Measurements from ENCODE around the gene CRYBA2.

CRYBA2 gene, protein sequence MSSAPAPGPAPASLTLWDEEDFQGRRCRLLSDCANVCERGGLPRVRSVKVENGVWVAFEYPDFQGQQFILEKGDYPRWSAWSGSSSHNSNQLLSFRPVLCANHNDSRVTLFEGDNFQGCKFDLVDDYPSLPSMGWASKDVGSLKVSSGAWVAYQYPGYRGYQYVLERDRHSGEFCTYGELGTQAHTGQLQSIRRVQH

DNA sequence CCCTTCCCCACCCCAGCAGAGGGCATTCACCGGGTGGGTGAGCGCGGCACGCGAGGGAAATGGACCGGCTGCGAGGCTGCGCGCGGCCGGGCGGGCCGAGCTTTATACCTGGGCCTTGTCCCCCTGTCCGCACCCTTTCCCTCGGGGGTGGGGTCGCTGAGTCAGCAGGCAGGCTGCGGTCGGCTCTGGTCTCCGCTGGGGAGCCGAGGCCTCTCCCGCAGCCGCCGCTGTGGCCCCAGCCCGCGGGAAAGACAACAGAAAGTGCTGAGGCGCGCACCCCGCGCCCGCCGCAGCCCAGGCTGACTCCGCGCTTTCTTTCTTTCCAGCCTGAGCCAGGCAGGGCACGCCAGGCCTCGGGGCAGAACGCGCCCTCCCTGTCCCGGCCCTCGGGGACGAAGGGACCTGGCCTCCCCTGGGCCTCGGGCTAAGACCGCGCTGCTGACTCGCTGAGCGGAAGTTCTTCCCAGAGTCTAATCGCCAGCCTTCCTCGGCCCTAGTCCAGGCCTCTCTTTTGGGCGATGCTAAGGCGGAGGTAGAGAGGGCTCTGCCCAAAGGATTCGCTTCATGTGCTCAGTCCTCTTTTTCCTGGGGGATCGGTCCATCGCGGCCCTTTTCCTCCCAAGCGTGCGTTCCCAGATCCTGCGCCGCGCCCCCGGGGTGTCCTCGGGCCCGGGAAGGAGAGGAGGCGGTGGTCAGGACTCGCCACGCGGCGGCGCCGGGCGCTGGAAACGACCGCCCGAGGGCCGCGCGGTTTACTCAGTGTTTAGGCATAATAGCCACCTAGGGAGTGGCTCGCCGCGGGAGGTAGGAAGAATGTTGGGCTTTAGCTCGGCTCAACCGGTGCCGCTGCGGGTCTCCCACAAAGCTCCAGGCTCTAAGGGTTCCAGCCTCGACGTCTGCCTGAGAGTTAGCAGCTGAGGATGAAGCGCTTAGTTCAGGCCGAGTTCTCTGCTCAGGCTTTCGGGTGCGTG lies at the start of gene CRYBA2:
CRYBA2 (minus strand) TSS at position 78 of the 971 bp plus-strand sequence. CDS start 246 bp downstream, outside the sequence.
- H3K27ac ChIP-seq (ENCODE audit: low read length): no peak within 1 kb of the TSS
- no peak within 1 kb of the TSS for H3K9ac ChIP-seq (ENCODE audit: low read length)
- H3K9me3 ChIP-seq (ENCODE audit: control insufficient read depth, low read depth, low read length): no peaks in the 10 kb centered on the region

DNA sequence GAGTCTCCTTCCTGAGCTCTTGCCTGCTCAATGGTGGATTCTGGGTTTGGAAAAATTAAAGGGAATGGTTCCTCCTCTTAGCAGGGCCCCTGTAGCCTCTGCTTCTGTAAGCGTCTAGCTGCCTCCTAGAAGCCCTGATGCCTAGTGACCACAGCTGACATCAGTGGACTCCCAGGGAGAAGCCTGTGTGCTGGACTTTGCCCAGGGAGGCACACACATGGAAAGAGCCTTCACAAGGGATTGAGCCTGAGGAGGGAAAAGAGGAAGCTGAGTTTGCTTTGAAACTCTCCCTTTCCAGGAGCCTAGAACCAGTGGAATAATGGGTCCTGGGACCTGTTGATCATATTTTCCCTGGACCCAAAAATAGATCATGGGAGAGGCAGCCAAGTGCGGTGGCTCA lies 49.5 kb upstream of the CRYBA2 start:
- Histone ChIP-seq H3K36me3 (ENCODE audit: control insufficient read depth, low read depth, low read length) (no peaks in the 10 kb centered on the region), H3K9me3 (ENCODE audit: control insufficient read depth, low read depth, low read length) (no peaks in the 10 kb centered on the region), H3K4me3 (ENCODE audit: low read length) (no peak overlapping the region), H3K4me1 (ENCODE audit: control insufficient read depth, low read depth, low read length) (peaks cover 3% of the 10 kb centered on the region), H3K9ac (ENCODE audit: low read length) (no peak overlapping the region), H3K27me3 (ENCODE audit: control insufficient read depth, insufficient read depth, low read length) (peaks cover 63% of the 10 kb centered on the region), H3K27ac (ENCODE audit: low read length) (no peak overlapping the region)

More for the DNA sequence above, at the start of gene CRYBA2:
- H3K36me3 ChIP-seq (ENCODE audit: control insufficient read depth, low read depth, low read length): no peaks in the 10 kb centered on the region
- no peaks in the 10 kb centered on the region for H3K4me1 ChIP-seq (ENCODE audit: control insufficient read depth, low read depth, low read length)
- no peak within 1 kb of the TSS for H3K4me3 ChIP-seq (ENCODE audit: low read length)
- H3K27me3 ChIP-seq (ENCODE audit: control insufficient read depth, insufficient read depth, low read length): peaks cover 100% of the 10 kb centered on the region

DNA sequence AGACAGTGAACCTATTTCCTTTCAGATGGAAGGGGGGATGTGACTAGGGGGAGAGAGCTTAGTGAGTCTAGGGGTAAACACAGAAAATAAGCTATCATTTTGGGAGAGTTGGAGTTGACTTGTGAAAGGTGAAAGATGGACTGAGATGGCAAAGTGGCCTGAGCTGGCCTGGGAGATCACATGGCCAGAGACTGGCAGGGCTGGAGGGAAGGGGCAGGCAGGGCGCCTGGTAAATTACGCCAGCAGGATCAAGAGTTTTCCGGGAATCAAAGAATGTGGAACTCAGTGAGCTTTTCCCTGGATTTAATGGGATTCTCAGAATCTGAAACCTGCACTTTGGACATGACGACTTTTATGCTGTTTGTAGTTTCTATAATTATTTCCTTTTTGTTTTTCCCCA lies 48.9 kb upstream of the CRYBA2 start:
- Histone ChIP-seq H3K27ac (ENCODE audit: low read length) (no peak overlapping the region), H3K9ac (ENCODE audit: low read length) (no peak overlapping the region), H3K36me3 (ENCODE audit: control insufficient read depth, low read depth, low read length) (no peaks in the 10 kb centered on the region), H3K4me3 (ENCODE audit: low read length) (no peak overlapping the region), H3K9me3 (ENCODE audit: control insufficient read depth, low read depth, low read length) (no peaks in the 10 kb centered on the region), H3K4me1 (ENCODE audit: control insufficient read depth, low read depth, low read length) (peaks cover 3% of the 10 kb centered on the region), H3K27me3 (ENCODE audit: control insufficient read depth, insufficient read depth, low read length) (peaks cover 58% of the 10 kb centered on the region)

DNA sequence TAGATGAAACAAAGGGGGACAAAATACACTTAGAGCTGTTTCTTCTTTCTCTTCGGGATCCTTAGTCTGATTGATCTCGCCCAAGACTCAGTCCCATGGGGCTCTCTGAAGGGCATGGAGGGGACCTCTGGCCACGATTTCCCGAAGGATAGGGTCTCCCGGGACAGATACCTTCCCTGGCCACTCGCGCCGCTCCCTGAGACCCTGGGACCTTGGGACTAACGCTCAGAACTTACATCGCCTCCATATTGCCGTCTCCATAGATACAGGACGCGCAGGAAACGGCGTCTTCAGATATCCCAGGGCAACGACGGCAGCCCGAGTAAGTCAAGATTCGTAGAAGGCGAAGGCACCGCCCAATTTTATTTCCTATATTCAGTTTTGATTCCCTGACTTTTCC lies 48.0 kb upstream of the CRYBA2 start, which contains the start of gene CFAP65:
CFAP65 (minus strand) TSS at position 265 of the 400 bp plus-strand sequence. CDS start 2,468 bp downstream, outside the sequence.
- no peaks in the 10 kb centered on the region for H3K36me3 ChIP-seq (ENCODE audit: control insufficient read depth, low read depth, low read length)
- H3K27me3 ChIP-seq (ENCODE audit: control insufficient read depth, insufficient read depth, low read length): peaks cover 59% of the 10 kb centered on the region
- no peak within 1 kb of the TSS for H3K9ac ChIP-seq (ENCODE audit: low read length)
- H3K9me3 ChIP-seq (ENCODE audit: control insufficient read depth, low read depth, low read length): no peaks in the 10 kb centered on the region
- no peak within 1 kb of the TSS for H3K27ac ChIP-seq (ENCODE audit: low read length)
- peak within 1 kb of the TSS; percentile 75 for H3K4me3 ChIP-seq (ENCODE audit: low read length)
- H3K4me1 ChIP-seq (ENCODE audit: control insufficient read depth, low read depth, low read length): peaks cover 3% of the 10 kb centered on the region

DNA sequence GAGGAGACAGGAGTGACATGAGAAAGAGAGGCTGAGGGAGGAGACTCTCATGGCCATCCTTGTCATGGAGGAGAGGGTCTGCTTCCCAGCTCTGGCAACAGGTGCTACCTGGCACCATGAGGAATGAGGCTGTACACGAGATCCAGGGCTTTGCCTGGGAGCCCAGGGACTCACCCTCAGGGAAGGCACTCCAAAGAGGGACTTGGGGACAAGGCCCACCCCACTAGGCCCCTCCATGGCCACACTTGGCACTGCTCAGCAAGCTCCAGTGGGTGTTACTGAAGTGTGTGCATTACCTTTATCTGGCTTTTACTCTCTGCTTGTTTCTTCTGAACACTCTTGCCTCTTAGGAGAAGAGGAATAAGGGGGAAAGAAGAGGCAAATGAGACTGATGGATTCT lies 45.4 kb upstream of the CRYBA2 start:
- Histone ChIP-seq H3K4me3 (ENCODE audit: low read length) (no peak overlapping the region), H3K4me1 (ENCODE audit: control insufficient read depth, low read depth, low read length) (peaks cover 3% of the 10 kb centered on the region), H3K36me3 (ENCODE audit: control insufficient read depth, low read depth, low read length) (no peaks in the 10 kb centered on the region), H3K27ac (ENCODE audit: low read length) (no peak overlapping the region), H3K9me3 (ENCODE audit: control insufficient read depth, low read depth, low read length) (no peaks in the 10 kb centered on the region), H3K27me3 (ENCODE audit: control insufficient read depth, insufficient read depth, low read length) (peaks cover 55% of the 10 kb centered on the region), H3K9ac (ENCODE audit: low read length) (no peak overlapping the region)

DNA sequence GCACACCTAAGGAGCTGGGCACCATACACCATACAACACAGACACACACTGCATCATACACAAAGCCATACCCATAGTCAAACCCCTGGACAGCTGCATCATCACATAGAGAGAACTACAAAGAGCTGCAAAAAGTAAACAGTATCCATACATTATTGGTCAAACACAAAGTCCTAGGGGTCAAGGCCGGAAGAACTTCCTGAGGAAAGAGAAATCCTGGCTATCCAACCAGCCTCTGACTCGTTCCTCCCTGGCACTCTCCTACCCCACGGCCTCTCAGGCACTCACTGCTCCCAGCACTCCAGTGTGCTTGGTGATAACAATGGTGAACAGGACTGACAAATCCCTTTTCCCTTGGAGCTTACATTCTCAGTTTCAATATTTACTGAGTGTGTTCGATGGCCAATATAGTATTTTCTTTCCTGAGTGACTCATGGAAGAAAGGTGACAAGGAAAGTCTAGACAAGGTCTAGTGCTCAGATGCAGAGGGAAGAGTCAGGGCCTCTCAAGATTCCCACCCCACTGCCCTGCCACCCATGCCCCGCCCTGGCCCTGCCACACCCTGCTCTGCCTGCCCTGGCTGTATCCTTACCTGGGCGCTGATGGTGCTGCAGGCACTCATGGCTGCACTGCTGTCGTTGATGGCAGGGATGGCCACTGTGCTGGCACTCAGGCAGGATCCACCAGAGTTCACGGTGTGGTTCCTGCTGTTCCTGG lies 44.7 kb upstream of the CRYBA2 start:
- Histone ChIP-seq H3K36me3 (ENCODE audit: control insufficient read depth, low read depth, low read length) (no peaks in the 10 kb centered on the region), H3K9ac (ENCODE audit: low read length) (no peak overlapping the region), H3K4me3 (ENCODE audit: low read length) (no peak overlapping the region), H3K9me3 (ENCODE audit: control insufficient read depth, low read depth, low read length) (no peaks in the 10 kb centered on the region), H3K27me3 (ENCODE audit: control insufficient read depth, insufficient read depth, low read length) (peaks cover 48% of the 10 kb centered on the region), H3K27ac (ENCODE audit: low read length) (no peak overlapping the region), H3K4me1 (ENCODE audit: control insufficient read depth, low read depth, low read length) (peaks cover 3% of the 10 kb centered on the region)

DNA sequence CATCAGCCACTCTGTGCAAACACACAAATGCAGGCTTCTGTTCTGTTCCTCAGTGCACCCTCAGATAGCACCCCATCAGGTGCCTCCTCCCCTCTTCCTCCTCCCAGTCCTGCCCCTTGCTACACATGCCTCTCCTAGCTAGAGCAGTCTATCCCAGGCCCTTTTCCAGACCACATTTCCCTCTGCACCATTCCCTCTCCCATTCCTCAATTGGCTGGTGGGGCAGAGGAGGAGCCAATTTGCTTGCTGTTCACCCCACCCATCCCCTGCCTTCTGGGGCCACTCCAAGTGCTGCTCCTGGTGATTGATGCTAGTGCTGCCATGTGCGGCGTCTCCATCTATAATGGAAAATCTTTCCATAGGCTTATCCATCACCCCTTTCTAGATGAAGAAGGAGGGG lies 42.7 kb upstream of the CRYBA2 start:
- Histone ChIP-seq H3K9me3 (ENCODE audit: control insufficient read depth, low read depth, low read length) (no peaks in the 10 kb centered on the region), H3K4me3 (ENCODE audit: low read length) (no peak overlapping the region), H3K9ac (ENCODE audit: low read length) (no peak overlapping the region), H3K27me3 (ENCODE audit: control insufficient read depth, insufficient read depth, low read length) (peaks cover 34% of the 10 kb centered on the region), H3K27ac (ENCODE audit: low read length) (no peak overlapping the region), H3K36me3 (ENCODE audit: control insufficient read depth, low read depth, low read length) (no peaks in the 10 kb centered on the region), H3K4me1 (ENCODE audit: control insufficient read depth, low read depth, low read length) (no peaks in the 10 kb centered on the region)

DNA sequence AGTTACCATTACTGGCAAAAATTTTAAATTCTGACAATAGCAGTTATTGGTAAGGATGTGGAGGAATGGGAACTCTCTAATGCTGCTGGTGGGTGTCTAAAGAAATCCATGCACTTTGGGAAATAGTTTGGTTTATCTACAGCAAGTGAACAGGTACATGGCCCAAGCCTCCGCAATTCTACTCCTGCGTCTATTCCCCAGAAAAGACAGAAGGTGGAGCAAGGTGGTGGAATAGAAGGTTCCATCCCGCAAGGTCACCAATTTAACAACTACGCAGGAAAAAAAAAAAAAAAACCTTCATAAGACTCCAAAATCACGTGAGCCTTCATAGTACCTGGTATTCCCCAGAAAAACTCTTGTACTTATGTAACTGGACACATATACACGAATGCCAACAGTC lies 41.6 kb upstream of the CRYBA2 start:
- no peak overlapping the region for H3K4me3 ChIP-seq (ENCODE audit: low read length)
- no peaks in the 10 kb centered on the region for H3K4me1 ChIP-seq (ENCODE audit: control insufficient read depth, low read depth, low read length)
- H3K27me3 ChIP-seq (ENCODE audit: control insufficient read depth, insufficient read depth, low read length): peaks cover 25% of the 10 kb centered on the region
- H3K9ac ChIP-seq (ENCODE audit: low read length): no peak overlapping the region
- H3K9me3 ChIP-seq (ENCODE audit: control insufficient read depth, low read depth, low read length): no peaks in the 10 kb centered on the region
- no peak overlapping the region for H3K27ac ChIP-seq (ENCODE audit: low read length)
- H3K36me3 ChIP-seq (ENCODE audit: control insufficient read depth, low read depth, low read length): no peaks in the 10 kb centered on the region

DNA sequence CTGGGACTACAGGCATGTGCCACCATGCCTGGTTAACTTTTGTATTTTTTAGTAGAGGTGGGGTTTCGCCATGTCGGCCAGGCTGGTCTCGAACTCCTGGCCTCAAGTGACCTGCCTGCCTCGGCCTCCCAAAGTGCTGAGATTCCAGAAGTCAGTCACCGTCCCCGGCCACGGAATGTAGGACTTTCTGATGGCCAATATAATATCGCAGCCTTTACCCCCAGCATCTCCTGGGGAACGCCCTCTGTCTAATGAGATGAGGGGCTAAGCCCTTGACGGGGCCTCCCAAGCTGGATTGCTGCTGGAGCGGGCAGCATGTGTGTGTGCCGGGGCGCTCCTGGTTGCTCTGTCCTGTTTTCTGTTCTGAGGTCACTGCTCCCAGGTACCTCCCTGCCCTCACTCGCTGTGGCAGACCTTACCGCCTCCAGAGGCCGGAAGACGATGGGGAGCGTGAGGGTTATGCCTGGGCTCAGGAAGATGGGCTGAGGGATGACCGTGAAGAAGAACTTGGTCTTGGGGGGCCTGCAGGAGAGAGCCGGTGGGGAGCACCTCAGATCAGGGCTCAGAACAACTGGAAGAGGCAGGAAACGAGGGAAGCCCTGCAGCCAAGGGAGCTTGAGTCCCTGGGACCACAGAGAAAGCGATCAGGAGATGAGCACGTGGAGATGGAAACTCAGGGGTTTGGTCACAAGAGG lies 39.0 kb upstream of the CRYBA2 start:
- Histone ChIP-seq H3K9me3 (ENCODE audit: control insufficient read depth, low read depth, low read length) (no peaks in the 10 kb centered on the region), H3K27ac (ENCODE audit: low read length) (no peak overlapping the region), H3K4me1 (ENCODE audit: control insufficient read depth, low read depth, low read length) (no peaks in the 10 kb centered on the region), H3K4me3 (ENCODE audit: low read length) (no peak overlapping the region), H3K36me3 (ENCODE audit: control insufficient read depth, low read depth, low read length) (no peaks in the 10 kb centered on the region), H3K27me3 (ENCODE audit: control insufficient read depth, insufficient read depth, low read length) (peaks cover 20% of the 10 kb centered on the region), H3K9ac (ENCODE audit: low read length) (no peak overlapping the region)

DNA sequence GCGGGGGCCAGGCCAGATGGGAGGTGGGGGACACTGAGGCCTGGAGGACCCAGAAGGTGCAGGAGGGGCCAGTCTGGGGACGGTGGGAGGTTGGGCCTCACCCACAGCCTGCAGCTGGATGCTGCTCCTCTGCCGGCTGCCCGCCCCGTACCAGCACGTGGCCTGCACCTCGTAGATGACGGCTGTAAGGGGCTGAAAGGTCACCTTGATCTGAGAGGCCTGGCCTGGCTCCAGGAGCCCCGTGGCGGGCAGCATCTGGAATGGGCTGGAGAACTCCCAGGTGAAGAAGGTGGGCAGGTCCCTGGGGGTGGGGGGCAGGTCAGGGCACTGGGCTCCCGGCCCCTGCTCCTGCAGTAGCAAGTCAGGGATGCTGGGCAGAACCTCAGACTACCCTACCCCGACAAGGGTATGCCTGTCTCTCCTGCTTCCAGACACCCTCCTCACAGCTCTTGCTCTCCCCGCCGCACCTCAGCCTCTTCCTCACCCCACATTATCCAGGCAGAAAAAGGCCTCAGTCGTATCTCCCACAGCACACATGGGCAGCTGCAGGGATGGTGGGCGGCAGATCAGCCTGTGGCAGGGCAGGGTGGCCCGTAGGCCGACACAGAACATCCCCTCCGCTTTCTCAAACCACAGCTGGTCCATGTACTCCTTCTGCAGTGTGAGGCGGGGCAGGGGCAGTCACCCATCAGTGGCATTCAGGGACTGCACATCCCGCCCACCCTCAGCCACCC lies 38.0 kb upstream of the CRYBA2 start:
- Histone ChIP-seq H3K9me3 (ENCODE audit: control insufficient read depth, low read depth, low read length) (no peaks in the 10 kb centered on the region), H3K4me3 (ENCODE audit: low read length) (no peak overlapping the region), H3K4me1 (ENCODE audit: control insufficient read depth, low read depth, low read length) (no peaks in the 10 kb centered on the region), H3K36me3 (ENCODE audit: control insufficient read depth, low read depth, low read length) (no peaks in the 10 kb centered on the region), H3K9ac (ENCODE audit: low read length) (no peak overlapping the region), H3K27me3 (ENCODE audit: control insufficient read depth, insufficient read depth, low read length) (peaks cover 12% of the 10 kb centered on the region), H3K27ac (ENCODE audit: low read length) (no peak overlapping the region)

Data from iPS-18a (cell line).